Trophoblast cell (in vitro differentiated cells and primary cell): ENCODE results near the gene KCNN4.

Experiments used
- DNase-seq, 2 donors: peaks; one replicate each; pipeline ENCODE4 v3.0.0-alpha.2; 2016
- H2AFZ ChIP-seq: 2 replicates; pipeline ENCODE4 v1.6.1; 2013; ENCODE audit warnings: low read length, moderate library complexity, mild to moderate bottlenecking; ENCODE audit not compliant: insufficient read depth, poor library complexity
- H2AK5ac ChIP-seq: 2 replicates; pipeline ENCODE4 v1.6.1; 2013; ENCODE audit warnings: mild to moderate bottlenecking, low read length
- H2BK120ac ChIP-seq: 2 replicates; pipeline ENCODE4 v1.6.1; 2013; ENCODE audit warnings: low read length, mild to moderate bottlenecking, moderate library complexity; ENCODE audit not compliant: insufficient read depth, poor library complexity
- H2BK12ac ChIP-seq: 2 replicates; pipeline ENCODE4 v1.6.1; 2013; ENCODE audit warnings: mild to moderate bottlenecking, low read length, moderate library complexity
- H2BK5ac ChIP-seq: 2 replicates; pipeline ENCODE4 v1.6.1; 2013; ENCODE audit warnings: low read length, low read depth, moderate library complexity, mild to moderate bottlenecking; ENCODE audit not compliant: poor library complexity
- H3K14ac ChIP-seq: 2 replicates; pipeline ENCODE4 v1.6.1; 2013; ENCODE audit warnings: mild to moderate bottlenecking, low read length
- H3K18ac ChIP-seq: 2 replicates; pipeline ENCODE4 v1.6.1; 2013; ENCODE audit warnings: mild to moderate bottlenecking, low read length
- H3K23ac ChIP-seq: 2 replicates; pipeline ENCODE4 v1.6.1; 2013; ENCODE audit warnings: low read length
- H3K27ac ChIP-seq: 2 replicates; pipeline ENCODE4 v1.5.1; 2013; ENCODE audit warnings: low read depth, mild to moderate bottlenecking, inconsistent platforms, low read length, moderate library complexity
- H3K27me3 ChIP-seq: 2 replicates; pipeline ENCODE4 v1.6.1; 2013; ENCODE audit warnings: inconsistent platforms, mild to moderate bottlenecking, low read length, moderate library complexity; ENCODE audit not compliant: insufficient read depth
- H3K36me3 ChIP-seq, 2 experiments: 1 replicate in 1 of 2; 2 replicates in 1 of 2; pipeline ENCODE4 v1.6.1; 2013; ENCODE audit warnings: low read length in 2 of 2, mild to moderate bottlenecking in 2 of 2, moderate library complexity in 1 of 2; ENCODE audit not compliant: insufficient read depth in 2 of 2, control insufficient read depth in 1 of 2
- H3K4ac ChIP-seq: 2 replicates; pipeline ENCODE4 v1.6.1; 2013; ENCODE audit warnings: low read depth, mild to moderate bottlenecking, low read length, moderate library complexity
- H3K4me1 ChIP-seq, 2 experiments: 1 replicate in 1 of 2; 2 replicates in 1 of 2; pipeline ENCODE4 v1.6.1; 2013; ENCODE audit warnings: low read length in 2 of 2, mild to moderate bottlenecking in 2 of 2, moderate library complexity in 1 of 2; ENCODE audit not compliant: insufficient read depth in 2 of 2, control insufficient read depth in 1 of 2
- H3K4me2 ChIP-seq: 2 replicates; pipeline ENCODE4 v1.6.1; 2013; ENCODE audit warnings: inconsistent platforms, mild to moderate bottlenecking, low read length, moderate library complexity
- H3K4me3 ChIP-seq: 2 replicates; pipeline ENCODE4 v1.5.1; 2013; ENCODE audit warnings: mild to moderate bottlenecking, low read depth, low read length, inconsistent platforms
- H3K79me1 ChIP-seq: one replicate; pipeline ENCODE4 v1.6.1; 2013; ENCODE audit warnings: low read length
- H3K79me2 ChIP-seq: 2 replicates; pipeline ENCODE4 v1.6.1; 2013; ENCODE audit warnings: low read length, mild to moderate bottlenecking; ENCODE audit not compliant: control insufficient read depth, insufficient read depth, poor library complexity
- H3K9ac ChIP-seq: 2 replicates; pipeline ENCODE4 v1.6.1; 2013; ENCODE audit warnings: mild to moderate bottlenecking, low read length
- H3K9me3 ChIP-seq: 2 replicates; pipeline ENCODE4 v1.6.1; 2013; ENCODE audit warnings: low read depth, mild to moderate bottlenecking, control low read depth, inconsistent platforms, low read length; ENCODE audit not compliant: insufficient read depth
- H4K12ac ChIP-seq: 2 replicates; pipeline ENCODE4 v1.6.1; 2013; ENCODE audit warnings: low read depth, mild to moderate bottlenecking, low read length, moderate library complexity
- H4K8ac ChIP-seq: 2 replicates; pipeline ENCODE4 v1.6.1; 2013; ENCODE audit warnings: low read depth, mild to moderate bottlenecking, low read length, moderate library complexity
- H4K91ac ChIP-seq: one replicate; pipeline ENCODE4 v1.6.1; 2013; ENCODE audit warnings: low read depth, mild to moderate bottlenecking, low read length, moderate library complexity
- WGBS: extraction: QIAGEN DNeasy Blood & Tissue Kit; methylation state at CpG from one replicate; pipeline ENCODE4 v1.1.7; 2013; ENCODE audit warnings: missing lambda C conversion rate; ENCODE audit not compliant: insufficient read length, insufficient coverage; ENCODE audit errors: extremely low coverage; 5-methylcytosine and 5-hydroxymethylcytosine counted together

KCNN4 gene

DNA sequence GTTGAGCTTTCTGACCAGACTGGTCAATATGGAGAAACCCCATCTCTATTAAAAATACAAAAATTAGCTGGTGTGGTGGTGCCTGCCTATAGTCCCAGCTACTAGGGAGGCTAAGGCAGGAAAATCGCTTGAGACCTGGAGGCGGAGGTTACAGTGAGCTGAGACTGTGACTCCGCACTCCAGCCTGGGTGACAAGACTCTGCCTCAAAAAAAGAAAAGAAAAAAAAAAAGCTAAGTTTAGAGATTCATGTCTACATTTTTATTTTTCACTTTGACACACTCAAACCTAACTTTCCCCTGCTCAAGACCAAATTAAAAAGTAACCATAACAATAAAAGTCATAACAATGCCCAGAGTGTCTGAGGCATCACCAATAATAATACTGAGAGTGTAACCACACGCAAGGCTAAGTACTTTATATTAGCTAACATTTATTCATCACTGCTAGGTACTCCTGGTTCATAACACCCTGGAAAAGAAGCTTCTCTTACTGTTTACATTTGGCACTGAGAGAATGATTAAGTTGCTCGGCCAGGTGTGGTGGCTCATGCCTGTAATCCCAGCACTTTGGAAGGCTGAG lies 59.2 kb downstream of the KCNN4 start:
- WGBS = no CpG with 5 or more reads among the region's 5 CpGs
- Histone ChIP-seq H3K27me3 (no peaks in the 10 kb centered on the region), H3K18ac (no peak overlapping the region), H3K4me3 (no peak overlapping the region), H2BK120ac (no peak overlapping the region), H4K8ac (no peak overlapping the region), H3K14ac (no peak overlapping the region), H4K91ac (no peak overlapping the region), H3K4ac (no peak overlapping the region), H3K9me3 (no peaks in the 10 kb centered on the region), H3K9ac (no peak overlapping the region), H3K23ac (no peak overlapping the region), H3K36me3 (no peaks in the 10 kb centered on the region), H2AK5ac (no peak overlapping the region), H4K12ac (no peak overlapping the region), H3K4me2 (no peak overlapping the region), H2BK12ac (no peak overlapping the region), H3K79me2 (no peaks in the 10 kb centered on the region), H3K4me1 (no peaks in the 10 kb centered on the region), H3K79me1 (no peaks in the 10 kb centered on the region), H2BK5ac (no peak overlapping the region), H2AFZ (no peak overlapping the region), H3K27ac (no peak overlapping the region)
- no peak for DNase-seq

DNA sequence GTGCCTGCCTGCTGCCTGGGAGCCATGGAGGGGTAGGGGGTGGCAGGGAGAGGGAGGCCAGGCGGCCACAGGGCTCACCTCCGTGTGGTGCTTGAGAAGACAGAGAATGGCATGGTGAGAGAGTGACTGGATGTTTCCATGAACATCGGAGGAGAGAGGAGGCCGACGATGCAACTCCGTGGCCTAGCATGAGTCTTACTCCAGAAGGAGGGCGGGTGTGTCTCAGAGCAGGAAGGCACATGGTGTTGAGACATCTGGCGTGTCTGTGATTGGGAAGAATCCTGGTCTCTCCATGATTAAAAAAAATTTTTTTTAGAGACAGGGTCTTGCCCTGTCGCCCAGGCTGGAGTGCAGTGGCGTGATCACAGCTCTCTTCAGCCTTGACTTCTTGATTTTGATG lies 59.8 kb downstream of the KCNN4 start:
- no peaks in the 10 kb centered on the region for H3K79me1 ChIP-seq
- no peak overlapping the region for H3K27ac ChIP-seq
- no peaks in the 10 kb centered on the region for H3K9me3 ChIP-seq
- H2BK5ac ChIP-seq = no peak overlapping the region
- no peaks in the 10 kb centered on the region for H3K79me2 ChIP-seq
- no peak overlapping the region for H3K9ac ChIP-seq
- no peak overlapping the region for H2AFZ ChIP-seq
- H3K4me2 ChIP-seq = no peak overlapping the region
- WGBS = no CpG with 5 or more reads among the region's 10 CpGs
- no peak overlapping the region for H2BK120ac ChIP-seq
- H3K4ac ChIP-seq = no peak overlapping the region
- no peak overlapping the region for H3K23ac ChIP-seq
- H3K14ac ChIP-seq = no peak overlapping the region
- no peak overlapping the region for H3K18ac ChIP-seq
- H4K8ac ChIP-seq = no peak overlapping the region
- H3K4me3 ChIP-seq = no peak overlapping the region
- H3K27me3 ChIP-seq = no peaks in the 10 kb centered on the region
- no peak overlapping the region for H2BK12ac ChIP-seq
- DNase-seq = no peak
- no peaks in the 10 kb centered on the region for H3K4me1 ChIP-seq
- no peak overlapping the region for H4K91ac ChIP-seq
- no peaks in the 10 kb centered on the region for H3K36me3 ChIP-seq
- H2AK5ac ChIP-seq = no peak overlapping the region
- no peak overlapping the region for H4K12ac ChIP-seq

DNA sequence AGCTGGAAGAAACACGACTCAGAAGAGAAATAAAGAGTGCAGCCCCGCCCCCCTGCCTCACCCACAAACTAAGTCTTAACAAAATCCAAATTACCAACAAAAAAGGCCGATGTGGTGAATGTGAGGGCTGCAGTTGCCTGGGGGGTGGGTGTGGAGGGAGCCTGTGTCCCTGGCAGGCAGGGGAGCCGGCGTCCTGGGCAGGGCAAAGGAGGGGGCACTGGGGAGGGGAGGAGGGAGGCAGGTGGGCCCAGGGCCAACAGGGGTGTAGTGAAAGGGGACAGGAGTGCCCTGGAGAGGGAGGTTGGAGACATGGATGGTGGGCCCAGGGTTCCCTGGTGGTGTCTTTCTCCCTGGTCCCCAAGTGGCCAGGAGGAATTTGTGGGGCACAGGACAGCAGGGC lies 60.9 kb downstream of the KCNN4 start:
- H3K79me1 ChIP-seq = no peaks in the 10 kb centered on the region
- no peak overlapping the region for H3K23ac ChIP-seq
- no peak for DNase-seq
- H3K9ac ChIP-seq = no peak overlapping the region
- H2BK12ac ChIP-seq = no peak overlapping the region
- no peaks in the 10 kb centered on the region for H3K79me2 ChIP-seq
- H3K9me3 ChIP-seq = no peaks in the 10 kb centered on the region
- H2BK5ac ChIP-seq = no peak overlapping the region
- H3K18ac ChIP-seq = no peak overlapping the region
- no peak overlapping the region for H3K4me2 ChIP-seq
- H3K27me3 ChIP-seq = no peaks in the 10 kb centered on the region
- no peak overlapping the region for H2AFZ ChIP-seq
- no CpG with 5 or more reads among the region's 5 CpGs for WGBS
- no peak overlapping the region for H4K91ac ChIP-seq
- no peaks in the 10 kb centered on the region for H3K36me3 ChIP-seq
- H4K8ac ChIP-seq = no peak overlapping the region
- H3K4me3 ChIP-seq = no peak overlapping the region
- no peak overlapping the region for H3K14ac ChIP-seq
- H3K4ac ChIP-seq = no peak overlapping the region
- H3K27ac ChIP-seq = no peak overlapping the region
- H2AK5ac ChIP-seq = no peak overlapping the region
- no peaks in the 10 kb centered on the region for H3K4me1 ChIP-seq
- H4K12ac ChIP-seq = no peak overlapping the region
- H2BK120ac ChIP-seq = no peak overlapping the region

DNA sequence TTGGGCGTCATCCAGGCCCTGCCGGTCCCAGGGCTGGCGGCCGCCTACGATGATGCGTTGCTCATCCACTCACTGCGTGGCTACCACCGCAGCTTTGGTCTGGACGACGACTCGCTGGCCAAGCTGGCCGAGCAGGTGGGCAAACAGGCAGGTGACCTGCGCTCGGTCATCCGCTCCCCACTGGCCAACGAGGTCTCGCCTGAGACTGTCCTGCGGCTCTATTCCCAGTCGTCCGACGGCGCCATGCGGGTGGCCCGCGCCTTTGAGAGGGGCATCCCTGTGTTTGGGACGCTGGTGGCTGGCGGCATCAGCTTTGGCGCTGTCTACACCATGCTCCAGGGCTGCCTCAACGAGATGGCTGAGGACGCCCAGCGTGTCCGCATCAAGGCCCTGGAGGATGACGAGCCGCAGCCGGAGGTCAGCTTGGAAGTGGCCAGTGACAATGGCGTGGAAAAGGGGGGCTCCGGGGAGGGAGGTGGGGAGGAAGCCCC lies 61.4 kb downstream of the KCNN4 start:
- Histone ChIP-seq H3K9me3 (no peaks in the 10 kb centered on the region), H3K4me1 (no peaks in the 10 kb centered on the region), H3K18ac (no peak overlapping the region), H4K91ac (no peak overlapping the region), H3K79me1 (no peaks in the 10 kb centered on the region), H3K4me3 (no peak overlapping the region), H3K23ac (no peak overlapping the region), H2AFZ (no peak overlapping the region), H2BK5ac (no peak overlapping the region), H2BK12ac (no peak overlapping the region), H2BK120ac (no peak overlapping the region), H3K4ac (no peak overlapping the region), H3K14ac (no peak overlapping the region), H3K9ac (no peak overlapping the region), H3K27me3 (no peaks in the 10 kb centered on the region), H3K79me2 (no peaks in the 10 kb centered on the region), H3K36me3 (no peaks in the 10 kb centered on the region), H2AK5ac (no peak overlapping the region), H4K8ac (no peak overlapping the region), H4K12ac (no peak overlapping the region), H3K27ac (no peak overlapping the region), H3K4me2 (no peak overlapping the region)
- DNase-seq = no peak
- WGBS = no CpG with 5 or more reads among the region's 37 CpGs
